PFSK-1 (cell line): ENCODE measurements around the gene AGBL5.

Experiments used
- FOXP2 ChIP-seq: optimal IDR thresholded peaks from 2 replicates; pipeline ENCODE3; 2011; ENCODE audit warnings: borderline replicate concordance, control low read depth, inconsistent platforms; ENCODE audit not compliant: insufficient read depth; ENCODE audit errors: extremely low read length, extremely low read depth
- POLR2AphosphoS5 ChIP-seq: IDR thresholded peaks from 2 replicates; pipeline ENCODE4 v1.6.1; 2012; ENCODE audit warnings: low read depth, mild to moderate bottlenecking, control low read depth, low read length, moderate library complexity
- REST ChIP-seq, 2 experiments: IDR thresholded peaks; 2 replicates each; pipeline versions ENCODE4 v1.6.1 to v1.8.0; 2011 to 2012; ENCODE audit warnings: low read depth in 2 of 2, low read length in 2 of 2, control low read depth in 1 of 2, inconsistent platforms in 1 of 2, mild to moderate bottlenecking in 1 of 2, moderate library complexity in 1 of 2; ENCODE audit not compliant: insufficient read depth in 1 of 2
- SIN3A ChIP-seq: IDR thresholded peaks from 2 replicates; pipeline ENCODE4 v1.6.1; 2012; ENCODE audit warnings: mild to moderate bottlenecking, low read length, moderate library complexity, borderline replicate concordance; ENCODE audit not compliant: insufficient read depth
- TAF1 ChIP-seq: IDR thresholded peaks from 2 replicates; pipeline ENCODE4 v1.6.1; 2012; ENCODE audit warnings: low read length, control low read depth, borderline replicate concordance; ENCODE audit not compliant: insufficient read depth

- no peak for TF ChIP-seq POLR2AphosphoS5
- TF ChIP-seq TAF1: no peak
- no peak for TF ChIP-seq REST (IDR thresholded peaks at IDR 0.05; ENCODE audit: insufficient read depth in 1 of 2, low read depth in 2 of 2, low read length in 2 of 2)
- TF ChIP-seq SIN3A: no peak
- TF ChIP-seq FOXP2: no peak
Observed at GRCh38 chr2:27018142-27018541, 33.3 kb upstream of the AGBL5 start.
